GM12878 (cell line): ENCODE results near the gene KRT222. TPM values are rescaled to one million over a fixed set of nuclear protein-coding genes. Genes with fewer than 3 reads are reported as not detected.

Source experiments
- ATAC-seq: fragments of 200-7000 bp; cut with Tn5 transposase; 3 replicates; pipeline ENCODE4 v1.9.1; 2020; ENCODE audit warnings: mild to moderate bottlenecking, moderate library complexity
- BruUV-seq: library from RNA; stranded (reverse); fragments of 400-500 nt; replicated peaks from 2 replicates; lab custom pipeline; 2021; lab: Mats Ljungman, UMichigan
- CTCF ChIA-PET: fragments of 300-600 bp; sonication (Branson Sonifier 250); formaldehyde crosslinking; extraction: SDS; loops from one replicate; lab custom pipeline; 2021; ENCODE audit warnings: inconsistent platforms; lab: Yijun Ruan, JAX
- POLR2A ChIA-PET: fragments of 350-600 bp; formaldehyde crosslinking; extraction: SDS; loops from one replicate; lab custom pipeline; 2021; ENCODE audit warnings: inconsistent platforms; lab: Charles Lee
- RAD21 ChIA-PET: fragments of 300-600 bp; sonication (Branson Sonifier 250); formaldehyde crosslinking; loops from one replicate; lab custom pipeline; 2023; ENCODE audit warnings: antibody characterized with exemption; ENCODE audit not compliant: unreplicated experiment; lab: Charles Lee
- SMC1A ChIA-PET: fragments of 300-600 bp; sonication (Branson Sonifier 250); formaldehyde crosslinking; loops from one replicate; lab custom pipeline; 2023; ENCODE audit not compliant: unreplicated experiment, uncharacterized antibody; lab: Charles Lee
- DNase-seq: peaks from one replicate; pipeline ENCODE4 v3.0.0-alpha.2; 2011; ENCODE audit warnings: low read depth, low spot score
- FAIRE-seq: peaks from 3 replicates; lab custom pipeline; 2011; peaks lifted over from hg19 to GRCh38; lab: Jason Lieb, UNC
- H2AFZ ChIP-seq: 2 replicates; pipeline ENCODE4 v1.6.0; 2011; ENCODE audit warnings: low read depth, low read length, control low read depth; ENCODE audit not compliant: control insufficient read depth
- H3K27ac ChIP-seq: 2 replicates; pipeline ENCODE4 v1.5.1; 2011; ENCODE audit warnings: control low read depth; ENCODE audit not compliant: control insufficient read depth, insufficient read depth
- H3K27me3 ChIP-seq, 2 experiments: replicated peaks in 1 of 2; 2 replicates each; pipeline versions ENCODE4 v1.6.0 to v1.6.1; 2011; ENCODE audit warnings: low read length in 1 of 2; ENCODE audit not compliant: control insufficient read depth in 2 of 2, insufficient read depth in 2 of 2
- H3K36me3 ChIP-seq, 2 experiments: 2 replicates each; pipeline ENCODE4 v1.5.1; 2011; ENCODE audit warnings: low read length in 1 of 2; ENCODE audit not compliant: control insufficient read depth in 2 of 2, insufficient read depth in 2 of 2
- H3K4me1 ChIP-seq: 2 replicates; pipeline ENCODE4 v1.6.1; 2011; ENCODE audit warnings: mild to moderate bottlenecking, low read length, moderate library complexity, mixed read lengths; ENCODE audit not compliant: control insufficient read depth, insufficient read depth
- H3K4me2 ChIP-seq: 2 replicates; pipeline ENCODE4 v1.6.0; 2011; ENCODE audit warnings: control low read depth; ENCODE audit not compliant: control insufficient read depth, insufficient read depth
- H3K4me3 ChIP-seq: fragments of 200-600 bp; sonication (generic); 2 replicates; pipeline ENCODE4 v1.5.1; 2016
- H3K79me2 ChIP-seq: 2 replicates; pipeline ENCODE4 v1.6.0; 2011; ENCODE audit warnings: low read length; ENCODE audit not compliant: control insufficient read depth, insufficient read depth
- H3K9ac ChIP-seq: 2 replicates; pipeline ENCODE4 v1.8.0; 2011; ENCODE audit warnings: low read length, control low read depth, mixed read lengths; ENCODE audit not compliant: control insufficient read depth, insufficient read depth
- H3K9me3 ChIP-seq: replicated peaks from 3 replicates; pipeline ENCODE4 v1.5.1; 2011; ENCODE audit warnings: mild to moderate bottlenecking, low read length; ENCODE audit not compliant: control insufficient read depth, insufficient read depth
- H4K20me1 ChIP-seq: 2 replicates; pipeline ENCODE4 v1.6.0; 2011; ENCODE audit not compliant: control insufficient read depth, insufficient read depth
- ATF3 ChIP-seq: IDR thresholded peaks from 2 replicates; pipeline ENCODE4 v1.6.1; 2011; ENCODE audit warnings: low read depth, mild to moderate bottlenecking, low read length, moderate library complexity, borderline replicate concordance; ENCODE audit errors: extremely low read depth
- CBFB ChIP-seq: IDR thresholded peaks from 2 replicates; pipeline ENCODE4 v1.6.1; 2016; ENCODE audit warnings: antibody characterized with exemption, low read depth
- CBX3 ChIP-seq: fragments of 200-600 bp; sonication (generic); IDR thresholded peaks from 2 replicates; pipeline ENCODE4 v1.6.1; 2016; ENCODE audit warnings: low read depth, borderline replicate concordance
- NKRF ChIP-seq: fragments of 450-650 bp; conservative IDR thresholded peaks from 2 replicates; pipeline ENCODE4 v1.6.1; 2017; ENCODE audit warnings: mild to moderate bottlenecking, moderate library complexity
- NRF1 ChIP-seq: conservative IDR thresholded peaks from 2 replicates; pipeline ENCODE4 v1.6.1; 2011; ENCODE audit warnings: mild to moderate bottlenecking, low read depth, low read length, improper control_type of control experiment
- SKIL ChIP-seq: fragments of 450-650 bp; IDR thresholded peaks from 2 replicates; pipeline ENCODE4 v1.6.1; 2017; ENCODE audit warnings: mild to moderate bottlenecking, low read depth, inconsistent platforms; ENCODE audit not compliant: poor library complexity, severe bottlenecking
- ZNF687 ChIP-seq: fragments of 450-650 bp; IDR thresholded peaks from 2 replicates; pipeline ENCODE4 v1.6.1; 2017; ENCODE audit warnings: mild to moderate bottlenecking, moderate library complexity
- WGBS: methylation state at CpG from one replicate; pipeline ENCODE4 v1.1.6; 2016; ENCODE audit warnings: low lambda C conversion rate; ENCODE audit not compliant: insufficient replicate concordance, insufficient coverage; ENCODE audit errors: missing lambda C conversion rate; 5-methylcytosine and 5-hydroxymethylcytosine counted together
- in situ Hi-C: fragments of 300-500 bp; cut with MboI; formaldehyde crosslinking; loops from 9 replicates; pipeline ENCODE4 v1.14.3; 2018; ENCODE audit warnings: mixed read lengths
- intact Hi-C: fragments of 100-400 bp; cut with micrococcal nuclease; formaldehyde crosslinking; loops from one replicate; pipeline ENCODE4 v1.14.2; 2022; ENCODE audit not compliant: unreplicated experiment
- polyA plus RNA-seq, 11 experiments: library from polyadenylated mRNA; depleted of rRNA in 4 of 11; unstranded in 6 of 11; stranded (reverse) in 5 of 11; fragments of >200 nt; fragmentation: Nextera tagmentation in 4 of 11; fragmentation: Illumina TruSeq in 1 of 11; extraction: Ambion mirVana in 4 of 11; extraction: Trizol in 1 of 11; gene quantifications; 1 replicate in 1 of 11; 2 replicates in 10 of 11; pipeline versions ENCODE4 v1.2.1 to v1.2.3, GENCODE V29; 2011 to 2016; ENCODE audit warnings: inconsistent platforms in 2 of 11, missing spikeins in 2 of 11, low read depth in 1 of 11
- total RNA-seq, 4 experiments: library from RNA; depleted of rRNA in 3 of 4; stranded (reverse); fragments of >200 nt in 3 of 4; fragmentation: Illumina TruSeq in 1 of 4; extraction: Trizol in 1 of 4; gene quantifications; 2 replicates each; pipeline versions ENCODE4 v1.2.1 to v1.2.3, GENCODE V29; 2013 to 2021

Gene KRT222
- total and polyA plus RNA-seq, 10 of the 15 experiments (the other 5 are each of a cell fraction or from before 2014, with no cell fraction given): 0.21 to 6.4 (median 0.54) TPM; not detected in 1

- TF ChIP-seq SKIL (no peak), NKRF (no peak), NRF1 (no peak), CBX3 (no peak), ZNF687 (no peak), ATF3 (no peak), CBFB (no peak)
- TF ChIP-seq, all 136 proteins: peak for 0
- no peak overlapping the region for H3K4me3 ChIP-seq
- H3K27me3 ChIP-seq: peaks cover 0 to 6% of the 10 kb centered on the region in 2 experiments; a peak in 2 of 4 replicates
- in situ Hi-C loops: no loop called here
- H3K9me3 ChIP-seq: no peaks in the 10 kb centered on the region
- ChIA-PET CTCF (interaction anchor here (0.7 to 0.8 kb wide), 2 partner anchors 32 to 57 kb away, joined by 3 read pairs; no protein-coding TSS in a partner anchor), RAD21 (interaction anchor here (0.7 to 1.2 kb wide), 3 partner anchors 29 to 52 kb away, joined by 3 read pairs; no protein-coding TSS in a partner anchor), POLR2A (interaction anchor here (0.5 kb wide), 1 partner anchor 271 kb away, joined by 3 read pairs; no protein-coding TSS in a partner anchor), SMC1A (interaction anchor here (0.6 to 1.6 kb wide), 6 partner anchors 9 to 386 kb away, joined by 3 to 6 read pairs (median 4); partner anchors contain the start of gene SMARCE1)
- no peak overlapping the region for H3K4me2 ChIP-seq
- H3K27ac ChIP-seq: no peak overlapping the region
- no TSS peak for BruUV-seq
- no peaks in the 10 kb centered on the region for H3K79me2 ChIP-seq
- no peak for FAIRE-seq
- H3K9ac ChIP-seq: no peak overlapping the region
- WGBS: 27% methylated on average over 2 of the region's 2 CpGs
- ATAC-seq: no peak
- no peaks in the 10 kb centered on the region for H3K4me1 ChIP-seq
- intact Hi-C loops: no loop called here
- H2AFZ ChIP-seq: no peak overlapping the region
- H4K20me1 ChIP-seq: no peaks in the 10 kb centered on the region
- no peak for DNase-seq
- H3K36me3 ChIP-seq: no peaks in the 10 kb centered on the region
Observed at GRCh38 chr17:40672654-40673053, 7.7 kb upstream of the KRT222 start.
